Stromal cell of bone marrow (primary cell): Measurements from ENCODE around the gene PALLD.
A peak's percentile ranks its signal among the peaks of the same experiment; 100 is the strongest.

Experiments
- DNase-seq: peaks from one replicate; pipeline ENCODE4 v3.0.0-alpha.2; 2012; ENCODE audit warnings: low read depth

PALLD gene

GRCh38 chr4:168732714-168733113 is 235.9 kb downstream of the PALLD start:
- no peak for DNase-seq

GRCh38 chr4:168734703-168735678 is 238.1 kb downstream of the PALLD start:
- no peak for DNase-seq

- DNase-seq: no peak
These were observed 238.9 kb downstream of the PALLD start for GRCh38 chr4:168735735-168736134.

GRCh38 chr4:168736860-168737805 is 240.3 kb downstream of the PALLD start:
- no peak for DNase-seq

GRCh38 chr4:168737806-168738172 is 240.9 kb downstream of the PALLD start:
- no peak for DNase-seq

- no peak for DNase-seq
These were observed 243.0 kb downstream of the PALLD start for GRCh38 chr4:168739886-168740285.

- DNase-seq: no peak
These were observed 243.8 kb downstream of the PALLD start for GRCh38 chr4:168740691-168741090.

- DNase-seq: no peak
These were observed 244.7 kb downstream of the PALLD start for GRCh38 chr4:168741281-168742173.

DNA sequence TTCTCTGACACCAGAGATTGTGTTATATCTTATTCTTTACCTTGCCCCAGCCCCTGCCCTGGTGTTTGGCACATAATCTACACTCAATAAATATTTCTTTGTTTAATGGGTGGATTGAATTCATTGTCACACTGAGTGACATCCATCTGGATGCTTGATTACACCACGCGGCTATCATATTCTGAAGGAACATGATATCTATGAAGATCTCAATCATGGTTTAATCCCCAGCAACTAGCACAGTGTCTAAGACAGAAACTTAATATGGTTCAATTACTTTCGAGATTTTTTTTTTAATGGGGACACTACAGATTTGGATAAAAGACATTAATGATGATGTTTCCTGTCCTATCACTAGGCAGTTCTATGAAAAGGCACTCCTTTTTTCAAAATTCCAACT is 246.3 kb downstream of the PALLD start:
- no peak for DNase-seq

DNA sequence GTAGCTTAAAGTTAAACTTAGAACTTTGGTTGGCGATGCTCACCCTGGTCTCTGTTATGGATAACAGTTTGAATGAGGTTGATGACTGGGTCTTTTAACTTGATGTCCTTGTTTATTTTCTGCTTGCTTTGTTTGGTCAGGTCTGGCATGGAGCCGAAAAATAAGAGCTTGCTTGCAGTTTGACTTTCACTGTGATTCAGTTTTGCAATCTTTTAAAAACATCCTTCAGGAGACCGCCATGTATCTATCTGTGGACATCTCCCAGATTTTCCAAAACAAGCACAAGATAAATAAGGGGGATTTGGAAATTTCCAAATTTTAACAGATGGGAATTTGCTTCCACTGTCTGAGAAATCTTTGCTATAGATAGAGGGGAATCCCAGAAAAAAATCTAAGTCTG is 246.7 kb downstream of the PALLD start:
- no peak for DNase-seq

GRCh38 chr4:168744021-168744420 is 247.2 kb downstream of the PALLD start:
- peak; percentile 38 for DNase-seq

DNA sequence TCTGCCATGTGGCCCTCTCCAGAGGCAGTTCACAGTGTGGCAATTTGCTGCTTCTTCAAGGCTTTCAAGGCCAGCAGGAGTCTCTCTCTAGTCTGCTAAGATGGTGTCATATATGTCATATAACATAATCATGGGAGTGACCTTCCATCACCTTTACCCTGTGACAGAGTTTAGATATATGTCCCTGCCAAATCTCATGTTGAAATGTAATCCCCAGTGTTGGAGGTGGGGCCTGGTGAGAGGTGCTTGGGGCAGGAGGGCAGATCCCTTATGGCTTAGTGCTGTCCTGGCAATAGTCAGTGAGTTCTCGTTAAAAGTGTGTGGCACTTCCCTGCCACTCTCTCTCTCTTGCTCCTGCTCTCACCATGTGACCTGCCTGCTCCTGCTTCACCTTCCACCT is 252.0 kb downstream of the PALLD start:
- no peak for DNase-seq

- peak; percentile 65 for DNase-seq
These were observed 254.7 kb downstream of the PALLD start for GRCh38 chr4:168751263-168752225.

GRCh38 chr4:168755598-168756477 is 259.0 kb downstream of the PALLD start:
- no peak for DNase-seq

- no peak for DNase-seq
These were observed 260.6 kb downstream of the PALLD start for GRCh38 chr4:168757500-168757899.

GRCh38 chr4:168758351-168758876 is 261.6 kb downstream of the PALLD start:
- DNase-seq: peak; percentile 92

GRCh38 chr4:168759321-168759720 is 262.5 kb downstream of the PALLD start:
- no peak for DNase-seq

DNA sequence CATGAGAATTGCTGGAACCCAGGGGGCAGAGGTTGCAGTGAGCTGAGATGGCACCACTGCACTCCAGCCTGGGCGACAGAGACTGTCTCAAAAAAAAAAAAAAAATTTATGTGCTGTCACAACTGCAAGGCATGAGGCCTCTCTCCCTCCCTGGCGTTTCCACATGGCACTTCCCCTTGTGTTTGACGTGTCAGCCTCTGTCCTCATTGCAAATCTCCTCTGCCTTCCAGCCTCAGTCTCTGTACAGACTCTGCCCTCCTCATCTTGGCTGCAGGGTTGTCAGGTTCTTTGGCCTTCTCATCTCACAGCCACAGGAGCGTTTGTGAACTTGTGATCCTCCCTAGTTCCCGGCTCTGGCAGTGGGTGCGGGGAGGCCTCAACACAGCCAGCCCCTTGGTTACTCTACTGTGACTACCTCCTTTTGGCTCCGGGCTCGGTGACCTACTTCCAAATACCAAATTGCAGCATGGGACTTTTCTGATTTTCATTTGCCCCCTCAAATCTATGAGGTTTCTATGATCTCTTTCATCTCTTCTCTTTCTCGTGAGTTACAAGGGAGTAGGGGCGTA is 263.2 kb downstream of the PALLD start:
- no peak for DNase-seq

- no peak for DNase-seq
These were observed 264.2 kb downstream of the PALLD start for GRCh38 chr4:168761066-168761465.
